DND-41 (cell line): ENCODE results near the gene MYOD1.

ENCODE experiments used
- EZH2 ChIP-seq: IDR thresholded peaks from 3 replicates; pipeline ENCODE4 v1.6.1; 2012; ENCODE audit warnings: borderline replicate concordance, low read depth, mild to moderate bottlenecking, moderate library complexity, low read length, inconsistent platforms; ENCODE audit not compliant: severe bottlenecking
- TF ChIP-seq, protein P1 (sequence below): IDR thresholded peaks from 2 replicates; pipeline ENCODE4 v1.5.1; 2012; ENCODE audit warnings: borderline replicate concordance, low read length, moderate library complexity, mild to moderate bottlenecking; ENCODE audit not compliant: poor library complexity, severe bottlenecking; ENCODE audit errors: extremely low read depth

DNA sequence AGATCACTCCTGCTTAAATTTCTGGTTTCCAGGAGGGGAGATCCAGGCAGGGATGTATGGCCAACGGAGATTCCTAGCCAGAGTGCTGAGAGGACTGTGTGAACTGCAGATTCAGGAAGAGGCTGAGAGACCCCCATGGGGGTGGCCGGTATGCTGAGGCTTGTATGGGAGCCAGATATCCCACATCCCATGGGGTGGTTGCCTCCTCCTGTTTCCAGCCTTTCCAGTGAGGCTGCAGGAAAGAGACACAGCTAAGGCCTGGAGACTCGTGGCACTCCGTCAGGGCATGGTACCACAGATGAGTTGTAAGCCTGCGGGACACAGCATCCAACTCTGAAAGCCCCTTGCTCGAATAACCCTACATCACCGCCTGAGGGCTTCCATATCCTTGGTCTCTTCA, 1.4 kb upstream of the MYOD1 start:
- TF ChIP-seq, protein P1, sequence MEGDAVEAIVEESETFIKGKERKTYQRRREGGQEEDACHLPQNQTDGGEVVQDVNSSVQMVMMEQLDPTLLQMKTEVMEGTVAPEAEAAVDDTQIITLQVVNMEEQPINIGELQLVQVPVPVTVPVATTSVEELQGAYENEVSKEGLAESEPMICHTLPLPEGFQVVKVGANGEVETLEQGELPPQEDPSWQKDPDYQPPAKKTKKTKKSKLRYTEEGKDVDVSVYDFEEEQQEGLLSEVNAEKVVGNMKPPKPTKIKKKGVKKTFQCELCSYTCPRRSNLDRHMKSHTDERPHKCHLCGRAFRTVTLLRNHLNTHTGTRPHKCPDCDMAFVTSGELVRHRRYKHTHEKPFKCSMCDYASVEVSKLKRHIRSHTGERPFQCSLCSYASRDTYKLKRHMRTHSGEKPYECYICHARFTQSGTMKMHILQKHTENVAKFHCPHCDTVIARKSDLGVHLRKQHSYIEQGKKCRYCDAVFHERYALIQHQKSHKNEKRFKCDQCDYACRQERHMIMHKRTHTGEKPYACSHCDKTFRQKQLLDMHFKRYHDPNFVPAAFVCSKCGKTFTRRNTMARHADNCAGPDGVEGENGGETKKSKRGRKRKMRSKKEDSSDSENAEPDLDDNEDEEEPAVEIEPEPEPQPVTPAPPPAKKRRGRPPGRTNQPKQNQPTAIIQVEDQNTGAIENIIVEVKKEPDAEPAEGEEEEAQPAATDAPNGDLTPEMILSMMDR: no peak
- no peak for TF ChIP-seq EZH2
